ENCODE results near the gene SLC9A9. TPM values are rescaled to one million over a fixed set of nuclear protein-coding genes. Genes with fewer than 3 reads are reported as not detected.

SLC9A9 gene
- total RNA-seq, 1 experiment from 2014 or later = 1.4 TPM

- intact Hi-C loops (cut with micrococcal nuclease; ENCODE audit: unreplicated experiment) = no loop called here
- no peak for DNase-seq (ENCODE audit: low spot score)
- ChIA-PET CTCF (interaction anchor here (0.7 kb wide), 1 partner anchor 838 kb away, joined by 6 read pairs; no protein-coding TSS in a partner anchor), POLR2A (ENCODE audit: low non-redundant PET) (no interaction called here)
- no TSS peak for BruUV-seq (replicated peaks)
- Histone ChIP-seq H3K27me3 (replicated peaks; ENCODE audit: insufficient read depth, low read depth, low read length, poor library complexity) (no peaks in the 10 kb centered on the region), H3K9me3 (ENCODE audit: low read depth, low read length, poor library complexity, severe bottlenecking) (no peaks in the 10 kb centered on the region), H3K4me3 (ENCODE audit: low read depth, low read length, poor library complexity, severe bottlenecking) (no peak overlapping the region), H3K4me1 (ENCODE audit: insufficient read depth, low read length, poor library complexity, severe bottlenecking) (peaks cover 8% of the 10 kb centered on the region), H3K36me3 (ENCODE audit: insufficient read depth, low read length, poor library complexity, severe bottlenecking) (no peaks in the 10 kb centered on the region), H3K27ac (ENCODE audit: low read depth, low read length, poor library complexity, severe bottlenecking) (no peak overlapping the region)
- TF ChIP-seq EZH2 (IDR thresholded peaks at IDR 0.05; ENCODE audit: borderline replicate concordance, low read depth, low read length, poor library complexity, severe bottlenecking) (no peak), CTCF (conservative IDR thresholded peaks at IDR 0.05; ENCODE audit: low read depth, low read length) (no peak)
These were observed 423.4 kb downstream of the SLC9A9 start for GRCh38 chr3:143424874-143425273.

- H3K27me3 ChIP-seq (replicated peaks; ENCODE audit: insufficient read depth, low read depth, low read length, poor library complexity) = no peaks in the 10 kb centered on the region
- DNase-seq (ENCODE audit: low spot score) = no peak
- ChIA-PET POLR2A (ENCODE audit: low non-redundant PET) (no interaction called here), CTCF (no interaction called here)
- H3K9me3 ChIP-seq (ENCODE audit: low read depth, low read length, poor library complexity, severe bottlenecking) = no peaks in the 10 kb centered on the region
- H3K36me3 ChIP-seq (ENCODE audit: insufficient read depth, low read length, poor library complexity, severe bottlenecking) = no peaks in the 10 kb centered on the region
- no peaks in the 10 kb centered on the region for H3K4me1 ChIP-seq (ENCODE audit: insufficient read depth, low read length, poor library complexity, severe bottlenecking)
- TF ChIP-seq EZH2 (IDR thresholded peaks at IDR 0.05; ENCODE audit: borderline replicate concordance, low read depth, low read length, poor library complexity, severe bottlenecking) (no peak), CTCF (conservative IDR thresholded peaks at IDR 0.05; ENCODE audit: low read depth, low read length) (no peak)
- intact Hi-C loops (cut with micrococcal nuclease; ENCODE audit: unreplicated experiment) = no loop called here
- BruUV-seq (replicated peaks) = no TSS peak
- no peak overlapping the region for H3K27ac ChIP-seq (ENCODE audit: low read depth, low read length, poor library complexity, severe bottlenecking)
- H3K4me3 ChIP-seq (ENCODE audit: low read depth, low read length, poor library complexity, severe bottlenecking) = no peak overlapping the region
These were observed 426.7 kb downstream of the SLC9A9 start for GRCh38 chr3:143421556-143421955.

GRCh38 chr3:143419611-143420010, 428.7 kb downstream of the SLC9A9 start:
- no peaks in the 10 kb centered on the region for H3K27me3 ChIP-seq (replicated peaks; ENCODE audit: insufficient read depth, low read depth, low read length, poor library complexity)
- intact Hi-C loops (cut with micrococcal nuclease; ENCODE audit: unreplicated experiment) = no loop called here
- no peaks in the 10 kb centered on the region for H3K4me1 ChIP-seq (ENCODE audit: insufficient read depth, low read length, poor library complexity, severe bottlenecking)
- H3K27ac ChIP-seq (ENCODE audit: low read depth, low read length, poor library complexity, severe bottlenecking) = no peak overlapping the region
- ChIA-PET POLR2A (ENCODE audit: low non-redundant PET) (no interaction called here), CTCF (no interaction called here)
- no peak for DNase-seq (ENCODE audit: low spot score)
- H3K4me3 ChIP-seq (ENCODE audit: low read depth, low read length, poor library complexity, severe bottlenecking) = no peak overlapping the region
- H3K9me3 ChIP-seq (ENCODE audit: low read depth, low read length, poor library complexity, severe bottlenecking) = no peaks in the 10 kb centered on the region
- TF ChIP-seq EZH2 (IDR thresholded peaks at IDR 0.05; ENCODE audit: borderline replicate concordance, low read depth, low read length, poor library complexity, severe bottlenecking) (no peak), CTCF (conservative IDR thresholded peaks at IDR 0.05; ENCODE audit: low read depth, low read length) (no peak)
- no peaks in the 10 kb centered on the region for H3K36me3 ChIP-seq (ENCODE audit: insufficient read depth, low read length, poor library complexity, severe bottlenecking)
- no TSS peak for BruUV-seq (replicated peaks)
